H1 (cell line): ENCODE results near the gene ADGRB3. TPM values are rescaled to one million over a fixed set of nuclear protein-coding genes. Genes with fewer than 3 reads are reported as not detected.

Experiments used
- BRCA1 ChIP-seq: IDR thresholded peaks from 2 replicates; pipeline ENCODE4 v1.6.1; 2012; ENCODE audit warnings: low read depth, low read length, improper control_type of control experiment
- CBX8 ChIP-seq: fragments of 300-800, 300-1000 bp; sonication (generic); IDR thresholded peaks from 2 replicates; pipeline ENCODE4 v1.7.1; 2016; ENCODE audit warnings: low read depth, low read length, borderline replicate concordance
- CHD7 ChIP-seq: fragments of 300-600 bp; sonication (generic); IDR thresholded peaks from 2 replicates; pipeline ENCODE4 v1.7.1; 2012; ENCODE audit warnings: low read length, moderate library complexity, mild to moderate bottlenecking, inconsistent platforms; ENCODE audit not compliant: insufficient replicate concordance
- E2F6 ChIP-seq: IDR thresholded peaks from 2 replicates; pipeline ENCODE4 v1.6.1; 2012; ENCODE audit warnings: inconsistent platforms
- GABPA ChIP-seq: IDR thresholded peaks from 2 replicates; pipeline ENCODE4 v1.6.1; 2011; ENCODE audit warnings: mild to moderate bottlenecking, low read length, moderate library complexity, borderline replicate concordance; ENCODE audit not compliant: insufficient read depth
- KDM5A ChIP-seq: fragments of 200-600 bp; IDR thresholded peaks from 2 replicates; pipeline ENCODE4 v1.7.1; 2012; ENCODE audit warnings: mild to moderate bottlenecking, low read length, inconsistent platforms, mixed read lengths
- SAP30 ChIP-seq: fragments of 300-600 bp; sonication (generic); IDR thresholded peaks from 2 replicates; pipeline ENCODE4 v1.7.1; 2012; ENCODE audit warnings: low read length, moderate library complexity, mild to moderate bottlenecking, inconsistent platforms; ENCODE audit not compliant: insufficient read depth, insufficient replicate concordance
- SIN3A ChIP-seq, 2 experiments: IDR thresholded peaks in 1 of 2; conservative IDR thresholded peaks in 1 of 2; 2 replicates each; pipeline ENCODE4 v1.6.1; 2011 to 2012; ENCODE audit warnings: low read length in 2 of 2, improper control_type of control experiment in 1 of 2, low read depth in 1 of 2, mild to moderate bottlenecking in 1 of 2
- SP1 ChIP-seq: IDR thresholded peaks from 2 replicates; pipeline ENCODE4 v1.6.1; 2011; ENCODE audit warnings: low read depth, low read length
- TBP ChIP-seq: IDR thresholded peaks from 2 replicates; pipeline ENCODE4 v1.6.1; 2011; ENCODE audit warnings: low read depth, low read length, improper control_type of control experiment
- ZNF274 ChIP-seq: IDR thresholded peaks from 2 replicates; pipeline ENCODE4 v1.7.0; 2012; ENCODE audit warnings: low read length, borderline replicate concordance; ENCODE audit errors: extremely low read depth
- polyA plus RNA-seq, 7 experiments: library from polyadenylated mRNA; depleted of rRNA in 3 of 7; stranded (reverse) in 5 of 7; unstranded in 2 of 7; fragments of >200 nt in 5 of 7; fragments of 200-250 nt in 2 of 7; gene quantifications; 1 replicate in 5 of 7; 2 replicates in 1 of 7; 4 replicates in 1 of 7; pipeline versions ENCODE4 v1.2.1 to v1.2.3, GENCODE V29; 2011 to 2013; ENCODE audit warnings: missing spikeins in 2 of 7, mixed read lengths in 2 of 7
- total RNA-seq: library from RNA; stranded (reverse); fragmentation: NEBNext Ultra II Directional; extraction: Animal tissue kit (Norgen Biotek cat#: 25700); gene quantifications from 2 replicates; pipeline ENCODE4 v1.2.1, GENCODE V29; 2021

Gene ADGRB3
- total and polyA plus RNA-seq, 2 of the 8 experiments (the other 6 are each of a cell fraction or from before 2014, with no cell fraction given), result 0.35 to 1.2 TPM

GRCh38 chr6:69038841-69039240, 403.8 kb downstream of the ADGRB3 start (continued):
- no peak for TF ChIP-seq CHD7
- TF ChIP-seq SIN3A (conservative IDR thresholded peaks at IDR 0.05 in 1 of 2, IDR thresholded peaks at IDR 0.05 in 1 of 2; ENCODE audit: low read depth in 1 of 2, low read length in 2 of 2), result no peak
- TF ChIP-seq CBX8, result no peak
- TF ChIP-seq ZNF274, result no peak
- no peak for TF ChIP-seq GABPA
- no peak for TF ChIP-seq BRCA1
- TF ChIP-seq SAP30, result no peak
- no peak for TF ChIP-seq TBP
- no peak for TF ChIP-seq E2F6
- TF ChIP-seq KDM5A, result no peak
- no peak for TF ChIP-seq SP1
